Measurements from ENCODE around the gene SCN9A. TPM values are rescaled to one million over a fixed set of nuclear protein-coding genes. Genes with fewer than 3 reads are reported as not detected.

The SCN9A gene
- total RNA-seq, 1 experiment from 2014 or later = 1.3 TPM

GRCh38 chr2:166302036-166302435, 73.7 kb downstream of the SCN9A start:
- Mint-ChIP-seq H3K4me1 (no peaks in the 10 kb centered on the region), H3K27me3 (ENCODE audit: low read depth) (no peaks in the 10 kb centered on the region), H3K36me3 (ENCODE audit: insufficient read depth in 1 of 3, low read depth in 3 of 3) (no peaks in the 10 kb centered on the region), H3K4me3 (no peak overlapping the region), H3K27ac (no peak overlapping the region), H3K9me3 (no peaks in the 10 kb centered on the region)
- Histone ChIP-seq H3K27ac (ENCODE audit: insufficient read length, low read depth, low read length) (no peak overlapping the region), H2BK15ac (ENCODE audit: low read depth, low read length) (no peak overlapping the region), H2BK120ac (ENCODE audit: low read depth, low read length, poor library complexity, severe bottlenecking) (no peak overlapping the region), H2BK12ac (ENCODE audit: insufficient read length, low read depth, low read length) (no peak overlapping the region), H3T11ph (ENCODE audit: low read length) (no peak overlapping the region), H3K4ac (ENCODE audit: low read depth, low read length) (no peak overlapping the region), H3K18ac (ENCODE audit: insufficient read length, low read depth, low read length) (no peak overlapping the region), H2BK20ac (ENCODE audit: low read depth, low read length, poor library complexity, severe bottlenecking) (no peak overlapping the region), H3K23me2 (ENCODE audit: insufficient read length, low read depth, low read length, poor library complexity, severe bottlenecking) (no peaks in the 10 kb centered on the region), H3K79me2 (ENCODE audit: insufficient read depth, low read length) (no peaks in the 10 kb centered on the region), H3K56ac (ENCODE audit: insufficient read length, low read depth, low read length) (no peak overlapping the region), H4K8ac (replicated peaks; ENCODE audit: insufficient read length, low read depth, low read length) (no peak overlapping the region), H3K4me1 (ENCODE audit: insufficient read depth, low read length) (no peaks in the 10 kb centered on the region), H3K27me3 (ENCODE audit: insufficient read depth, low read length) (no peaks in the 10 kb centered on the region), H4K5ac (ENCODE audit: insufficient read length, low read depth, low read length) (no peak overlapping the region), H3K9ac (ENCODE audit: extremely low read depth, insufficient read length, low read length) (no peak overlapping the region), H2AFZ (ENCODE audit: low read length) (no peak overlapping the region), H3K79me1 (ENCODE audit: insufficient read depth, low read depth, low read length, poor library complexity, severe bottlenecking) (no peaks in the 10 kb centered on the region), H2BK5ac (ENCODE audit: insufficient read length, low read length) (no peak overlapping the region), H3K4me2 (ENCODE audit: insufficient read depth, insufficient read length, low read length) (no peak overlapping the region), H4K20me1 (ENCODE audit: control insufficient read depth, insufficient read depth, insufficient read length) (no peaks in the 10 kb centered on the region), H3K14ac (ENCODE audit: insufficient read depth, low read length) (no peak overlapping the region), H3K9me3 (ENCODE audit: control insufficient read depth, low read depth, low read length) (no peaks in the 10 kb centered on the region), H3K23ac (ENCODE audit: insufficient read length, low read depth, low read length) (no peak overlapping the region), H4K91ac (ENCODE audit: insufficient read length, low read depth, low read length) (no peak overlapping the region), H2AK5ac (ENCODE audit: insufficient read length, low read length) (no peak overlapping the region)
- TF ChIP-seq, protein P1, sequence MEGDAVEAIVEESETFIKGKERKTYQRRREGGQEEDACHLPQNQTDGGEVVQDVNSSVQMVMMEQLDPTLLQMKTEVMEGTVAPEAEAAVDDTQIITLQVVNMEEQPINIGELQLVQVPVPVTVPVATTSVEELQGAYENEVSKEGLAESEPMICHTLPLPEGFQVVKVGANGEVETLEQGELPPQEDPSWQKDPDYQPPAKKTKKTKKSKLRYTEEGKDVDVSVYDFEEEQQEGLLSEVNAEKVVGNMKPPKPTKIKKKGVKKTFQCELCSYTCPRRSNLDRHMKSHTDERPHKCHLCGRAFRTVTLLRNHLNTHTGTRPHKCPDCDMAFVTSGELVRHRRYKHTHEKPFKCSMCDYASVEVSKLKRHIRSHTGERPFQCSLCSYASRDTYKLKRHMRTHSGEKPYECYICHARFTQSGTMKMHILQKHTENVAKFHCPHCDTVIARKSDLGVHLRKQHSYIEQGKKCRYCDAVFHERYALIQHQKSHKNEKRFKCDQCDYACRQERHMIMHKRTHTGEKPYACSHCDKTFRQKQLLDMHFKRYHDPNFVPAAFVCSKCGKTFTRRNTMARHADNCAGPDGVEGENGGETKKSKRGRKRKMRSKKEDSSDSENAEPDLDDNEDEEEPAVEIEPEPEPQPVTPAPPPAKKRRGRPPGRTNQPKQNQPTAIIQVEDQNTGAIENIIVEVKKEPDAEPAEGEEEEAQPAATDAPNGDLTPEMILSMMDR (conservative IDR thresholded peaks at IDR 0.05) = no peak
- no CpG with 5 or more reads among the region's 3 CpGs for WGBS (ENCODE audit: extremely low coverage, insufficient read length, low lambda C conversion rate)
- DNase-seq = no peak

Measured in H9 (cell line).